Measurements from ENCODE around the gene ADAM19.

Gene ADAM19

GRCh38 chr5:157481666-157482065 lies 93.9 kb downstream of the ADAM19 start:
- Histone ChIP-seq H4K20me1 (ENCODE audit: insufficient read depth, low read length, poor library complexity, severe bottlenecking) (no peaks in the 10 kb centered on the region), H2AFZ (ENCODE audit: low read length) (no peak overlapping the region), H3K4me1 (ENCODE audit: insufficient read depth, low read length, poor library complexity, severe bottlenecking) (no peaks in the 10 kb centered on the region), H3F3A (ENCODE audit: low read depth) (no peaks in the 10 kb centered on the region), H3K79me2 (ENCODE audit: insufficient read depth, low read length) (no peaks in the 10 kb centered on the region), H3K4me2 (ENCODE audit: low read depth, low read length, poor library complexity, severe bottlenecking) (no peak overlapping the region), H3K9me2 (replicated peaks; ENCODE audit: low read depth, low read length) (no peaks in the 10 kb centered on the region), H3K9me3 (ENCODE audit: insufficient read depth, low read depth, low read length) (no peaks in the 10 kb centered on the region), H3K27me3 (ENCODE audit: insufficient read depth, low read length, poor library complexity, severe bottlenecking) (no peaks in the 10 kb centered on the region), H3K36me3 (ENCODE audit: insufficient read depth, low read length) (no peaks in the 10 kb centered on the region), H3K4me3 (ENCODE audit: low read length, poor library complexity, severe bottlenecking) (no peak overlapping the region), H3K9ac (ENCODE audit: low read depth, low read length, poor library complexity, severe bottlenecking) (no peak overlapping the region)
- TF ChIP-seq CTCF (conservative IDR thresholded peaks at IDR 0.05; ENCODE audit: low read length) (no peak), EZH2phosphoT487 (IDR thresholded peaks at IDR 0.05; ENCODE audit: borderline replicate concordance) (no peak)

DNA sequence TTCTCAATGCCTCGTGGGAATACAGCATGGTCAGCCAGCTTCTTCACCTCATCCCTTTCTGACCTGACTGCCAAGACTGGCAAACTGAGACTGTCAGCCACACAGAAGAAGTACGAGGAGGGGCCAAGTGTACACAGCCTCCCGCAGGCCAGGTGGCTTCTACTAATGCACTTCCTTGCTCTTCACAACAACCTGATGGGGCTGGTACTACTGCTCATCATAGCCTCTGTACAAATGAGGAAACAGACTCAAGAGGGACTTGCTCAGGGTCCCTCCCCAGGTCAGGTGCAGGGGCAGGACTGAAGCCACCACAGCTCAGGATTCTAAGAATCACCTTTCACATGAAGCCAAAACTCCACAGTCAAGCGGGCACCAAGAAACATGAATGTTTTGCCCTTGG lies 94.3 kb downstream of the ADAM19 start:
- H3F3A ChIP-seq (ENCODE audit: low read depth), result no peaks in the 10 kb centered on the region
- H3K79me2 ChIP-seq (ENCODE audit: insufficient read depth, low read length), result no peaks in the 10 kb centered on the region
- H2AFZ ChIP-seq (ENCODE audit: low read length), result no peak overlapping the region
- TF ChIP-seq CTCF (conservative IDR thresholded peaks at IDR 0.05; ENCODE audit: low read length) (no peak), EZH2phosphoT487 (IDR thresholded peaks at IDR 0.05; ENCODE audit: borderline replicate concordance) (no peak)
- no peak overlapping the region for H3K9ac ChIP-seq (ENCODE audit: low read depth, low read length, poor library complexity, severe bottlenecking)
- H3K36me3 ChIP-seq (ENCODE audit: insufficient read depth, low read length), result no peaks in the 10 kb centered on the region
- H3K9me2 ChIP-seq (replicated peaks; ENCODE audit: low read depth, low read length), result no peaks in the 10 kb centered on the region
- no peaks in the 10 kb centered on the region for H4K20me1 ChIP-seq (ENCODE audit: insufficient read depth, low read length, poor library complexity, severe bottlenecking)
- H3K4me1 ChIP-seq (ENCODE audit: insufficient read depth, low read length, poor library complexity, severe bottlenecking), result no peaks in the 10 kb centered on the region
- H3K27me3 ChIP-seq (ENCODE audit: insufficient read depth, low read length, poor library complexity, severe bottlenecking), result no peaks in the 10 kb centered on the region
- no peak overlapping the region for H3K4me2 ChIP-seq (ENCODE audit: low read depth, low read length, poor library complexity, severe bottlenecking)
- no peak overlapping the region for H3K4me3 ChIP-seq (ENCODE audit: low read length, poor library complexity, severe bottlenecking)
- no peaks in the 10 kb centered on the region for H3K9me3 ChIP-seq (ENCODE audit: insufficient read depth, low read depth, low read length)

DNA sequence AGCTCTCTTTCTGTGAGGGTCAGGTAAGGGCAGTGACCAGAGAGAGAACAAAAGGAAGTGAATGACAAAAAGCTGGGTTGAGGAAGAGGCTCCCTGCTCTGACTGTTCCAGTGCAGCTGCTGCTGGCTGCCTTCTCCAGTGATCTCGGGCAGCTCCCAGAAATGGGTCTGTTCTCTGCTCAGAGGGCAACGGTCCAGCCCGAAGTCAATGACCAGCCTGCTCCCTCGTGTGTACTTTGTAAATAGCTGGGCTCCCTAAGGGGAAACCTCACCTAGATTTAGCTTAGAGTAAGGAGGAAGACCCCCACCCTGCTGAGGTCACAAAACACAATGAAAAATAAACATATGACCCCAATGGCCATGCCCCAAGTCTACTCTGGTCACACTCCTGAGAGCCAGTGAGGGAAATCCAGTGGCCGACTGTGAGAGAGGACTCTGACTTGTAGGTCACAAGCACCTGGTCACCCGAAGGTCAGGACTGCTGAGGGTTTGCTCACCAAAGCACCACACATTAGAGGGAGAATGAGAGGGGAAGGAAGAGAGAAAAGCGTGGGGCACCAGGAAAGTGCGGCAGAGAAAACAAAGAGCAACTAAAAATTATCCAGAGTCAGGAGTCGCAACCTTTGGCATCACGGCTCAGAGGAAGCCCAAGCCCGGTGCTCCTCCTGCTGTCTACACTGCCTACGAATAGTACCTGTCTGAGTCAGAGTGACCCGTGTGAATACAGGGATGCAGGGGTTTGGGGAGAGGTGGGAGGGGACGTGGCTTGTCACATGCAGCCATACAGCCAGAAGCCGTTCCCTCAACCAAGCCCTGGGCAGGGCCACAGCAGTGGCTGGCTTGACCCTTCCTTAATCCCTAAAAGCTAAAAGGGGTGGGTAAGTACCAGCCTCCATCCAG lies 95.7 kb downstream of the ADAM19 start:
- no peak overlapping the region for H3K9ac ChIP-seq (ENCODE audit: low read depth, low read length, poor library complexity, severe bottlenecking)
- TF ChIP-seq CTCF (conservative IDR thresholded peaks at IDR 0.05; ENCODE audit: low read length) (no peak), EZH2phosphoT487 (IDR thresholded peaks at IDR 0.05; ENCODE audit: borderline replicate concordance) (no peak)
- H3F3A ChIP-seq (ENCODE audit: low read depth), result no peaks in the 10 kb centered on the region
- no peaks in the 10 kb centered on the region for H3K9me3 ChIP-seq (ENCODE audit: insufficient read depth, low read depth, low read length)
- no peak overlapping the region for H3K4me3 ChIP-seq (ENCODE audit: low read length, poor library complexity, severe bottlenecking)
- H3K4me1 ChIP-seq (ENCODE audit: insufficient read depth, low read length, poor library complexity, severe bottlenecking), result no peaks in the 10 kb centered on the region
- H3K79me2 ChIP-seq (ENCODE audit: insufficient read depth, low read length), result no peaks in the 10 kb centered on the region
- H3K27me3 ChIP-seq (ENCODE audit: insufficient read depth, low read length, poor library complexity, severe bottlenecking), result no peaks in the 10 kb centered on the region
- no peaks in the 10 kb centered on the region for H4K20me1 ChIP-seq (ENCODE audit: insufficient read depth, low read length, poor library complexity, severe bottlenecking)
- no peak overlapping the region for H3K4me2 ChIP-seq (ENCODE audit: low read depth, low read length, poor library complexity, severe bottlenecking)
- no peaks in the 10 kb centered on the region for H3K9me2 ChIP-seq (replicated peaks; ENCODE audit: low read depth, low read length)
- H2AFZ ChIP-seq (ENCODE audit: low read length), result no peak overlapping the region
- no peaks in the 10 kb centered on the region for H3K36me3 ChIP-seq (ENCODE audit: insufficient read depth, low read length)

Measured in Loucy (cell line).